HepG2 (cell line): ENCODE results near the gene TIMP3. TPM values are rescaled to one million over a fixed set of nuclear protein-coding genes. Genes with fewer than 3 reads are reported as not detected.
"Not testable (repeated sequence)": the region's sequence is repeated elsewhere in the genome, so short reads cannot be mapped to it uniquely, and the experiment has no call there.

Source experiments
- ATAC-seq: fragments of 200-7000 bp; cut with Tn5 transposase; 3 replicates; pipeline ENCODE4 v1.9.1; 2020; ENCODE audit warnings: mild to moderate bottlenecking, moderate library complexity
- BruUV-seq: library from RNA; stranded (reverse); fragments of 400-500 nt; replicated peaks from 2 replicates; lab custom pipeline; 2021; lab: Mats Ljungman, UMichigan
- CTCF ChIA-PET: fragments of 300-600 bp; formaldehyde crosslinking; extraction: SDS; loops from one replicate; lab custom pipeline; 2021; ENCODE audit warnings: low total read pairs, inconsistent platforms, low intra/inter-chr PET ratio; lab: Yijun Ruan, JAX
- POLR2A ChIA-PET: fragments of 350-600 bp; sonication (Branson Sonifier 250); formaldehyde crosslinking; loops from one replicate; lab custom pipeline; 2020; ENCODE audit warnings: antibody characterized with exemption, inconsistent platforms; lab: Yijun Ruan, JAX
- DNase-seq: peaks from one replicate; pipeline ENCODE4 v3.0.0-alpha.2; 2015; ENCODE audit warnings: low spot score
- FAIRE-seq: peaks from 3 replicates; lab custom pipeline; 2011; peaks lifted over from hg19 to GRCh38; lab: Jason Lieb, UNC
- H2AFZ ChIP-seq: one replicate; pipeline ENCODE4 v1.6.1; 2011; ENCODE audit warnings: low read length, inconsistent platforms
- H3K27ac ChIP-seq: fragments of 300-600 bp; 3 replicates; pipeline ENCODE4 v1.8.0; 2011; ENCODE audit warnings: mixed run types, mild to moderate bottlenecking, mixed read lengths, low read length, inconsistent platforms; ENCODE audit not compliant: insufficient read depth; ENCODE audit errors: extremely low read length
- H3K27me3 ChIP-seq, 2 experiments: fragments of 200-600 bp in 1 of 2; 2 replicates in 1 of 2; 3 replicates in 1 of 2; pipeline versions ENCODE4 v1.6.0 to v1.8.0; 2011; ENCODE audit warnings: low read length in 2 of 2, mild to moderate bottlenecking in 2 of 2, moderate library complexity in 2 of 2, inconsistent platforms in 1 of 2; ENCODE audit not compliant: insufficient read depth in 2 of 2, control insufficient read depth in 1 of 2
- H3K36me3 ChIP-seq, 2 experiments: fragments of 200-600 bp in 1 of 2; replicated peaks in 1 of 2; 2 replicates in 1 of 2; 3 replicates in 1 of 2; pipeline versions ENCODE4 v1.5.1 to v1.8.0; 2011; ENCODE audit warnings: low read length in 2 of 2, inconsistent platforms in 1 of 2; ENCODE audit not compliant: insufficient read depth in 2 of 2, control insufficient read depth in 1 of 2
- H3K4me1 ChIP-seq: 2 replicates; pipeline ENCODE4 v1.5.1; 2012; ENCODE audit warnings: low read length, inconsistent platforms; ENCODE audit not compliant: insufficient read depth
- H3K4me2 ChIP-seq: 2 replicates; pipeline ENCODE4 v1.6.0; 2011; ENCODE audit warnings: low read depth, low read length, inconsistent platforms
- H3K4me3 ChIP-seq, 3 experiments: fragments of 200-600 bp in 1 of 3; sonication (generic), shearing (Covaris generic) in 1 of 3; replicated peaks in 1 of 3; 2 replicates each; pipeline ENCODE4 v1.5.1; 2011 to 2016; ENCODE audit warnings: low read length in 3 of 3, inconsistent platforms in 2 of 3, low read depth in 2 of 3, mild to moderate bottlenecking in 2 of 3, control low read depth in 1 of 3, mixed read lengths in 1 of 3; ENCODE audit not compliant: insufficient read depth in 1 of 3
- H3K79me2 ChIP-seq: one replicate; pipeline ENCODE4 v1.6.1; 2011; ENCODE audit warnings: low read length, inconsistent platforms; ENCODE audit not compliant: insufficient read depth
- H3K9ac ChIP-seq: 2 replicates; pipeline ENCODE4 v1.6.0; 2011; ENCODE audit warnings: mild to moderate bottlenecking, low read depth, low read length, inconsistent platforms; ENCODE audit not compliant: insufficient read depth
- H3K9me3 ChIP-seq: 2 replicates; pipeline ENCODE4 v1.5.1; 2012; ENCODE audit warnings: mild to moderate bottlenecking, low read length
- H4K20me1 ChIP-seq: 2 replicates; pipeline ENCODE4 v1.6.0; 2011; ENCODE audit warnings: inconsistent platforms, mild to moderate bottlenecking, low read length, moderate library complexity; ENCODE audit not compliant: insufficient read depth
- CENPT ChIP-seq: sonication (generic); formaldehyde crosslinking; IDR thresholded peaks from 2 replicates; pipeline ENCODE4 v1.8.0; 2022; ENCODE audit warnings: low read depth, mild to moderate bottlenecking, moderate library complexity, missing genetic modification reagents
- GPN1 ChIP-seq: sonication (generic); formaldehyde crosslinking; IDR thresholded peaks from 2 replicates; pipeline ENCODE4 v1.5.1; 2020; ENCODE audit warnings: missing genetic modification reagents, borderline replicate concordance
- MAF1 ChIP-seq: sonication (generic); formaldehyde crosslinking; IDR thresholded peaks from 2 replicates; pipeline ENCODE4 v1.5.0; 2020; ENCODE audit warnings: missing genetic modification reagents, borderline replicate concordance
- RARA ChIP-seq: IDR thresholded peaks from 2 replicates; pipeline ENCODE4 v1.6.1; 2016; ENCODE audit warnings: missing genetic modification reagents, missing compliant biosample characterization
- TFE3 ChIP-seq: IDR thresholded peaks from 2 replicates; pipeline ENCODE4 v1.6.1; 2016
- ZFP37 ChIP-seq: sonication (generic); formaldehyde crosslinking; IDR thresholded peaks from 2 replicates; pipeline ENCODE4 v1.4.0; 2020; ENCODE audit warnings: missing genetic modification reagents, borderline replicate concordance
- ZNF138 ChIP-seq: sonication (generic); formaldehyde crosslinking; IDR thresholded peaks from 2 replicates; pipeline ENCODE4 v1.5.0; 2020; ENCODE audit warnings: mild to moderate bottlenecking, low read depth, missing genetic modification reagents
- ZNF441 ChIP-seq: sonication (generic); formaldehyde crosslinking; IDR thresholded peaks from 2 replicates; pipeline ENCODE4 v1.7.0; 2021; ENCODE audit warnings: missing genetic modification reagents, borderline replicate concordance
- ZNF512B ChIP-seq: sonication (generic); formaldehyde crosslinking; IDR thresholded peaks from 2 replicates; pipeline ENCODE4 v1.5.1; 2020; ENCODE audit warnings: missing genetic modification reagents, mild to moderate bottlenecking, borderline replicate concordance
- ZNF670 ChIP-seq: sonication (generic); formaldehyde crosslinking; IDR thresholded peaks from 2 replicates; pipeline ENCODE4 v1.8.0; 2022; ENCODE audit warnings: mild to moderate bottlenecking, missing genetic modification reagents, borderline replicate concordance
- ZNF703 ChIP-seq: sonication (generic); formaldehyde crosslinking; IDR thresholded peaks from 2 replicates; pipeline ENCODE4 v1.5.1; 2020; ENCODE audit warnings: missing genetic modification reagents, mild to moderate bottlenecking, moderate library complexity, borderline replicate concordance
- WGBS: methylation state at CpG from one replicate; pipeline ENCODE4 v1.1.6; 2017; ENCODE audit warnings: low lambda C conversion rate; 5-methylcytosine and 5-hydroxymethylcytosine counted together
- in situ Hi-C: cut with HindIII; loops from 2 replicates; pipeline ENCODE4 v1.10.0; 2017; ENCODE audit warnings: low pct_unique_long_range_greater_than_20kb; ENCODE audit not compliant: extremely low pct_ligation_motif_present
- intact Hi-C: fragments of 100-400 bp; cut with micrococcal nuclease; formaldehyde crosslinking; loops from one replicate; pipeline ENCODE4 v1.10.0; 2022; ENCODE audit not compliant: unreplicated experiment
- polyA plus RNA-seq, 8 experiments: library from polyadenylated mRNA; depleted of rRNA in 3 of 8; stranded (reverse) in 7 of 8; unstranded in 1 of 8; fragments of >200 nt; fragmentation: Illumina TruSeq in 4 of 8; extraction: Trizol in 4 of 8; gene quantifications; 2 replicates each; pipeline versions ENCODE4 v1.2.1 to v1.2.3, GENCODE V29; 2011 to 2016; ENCODE audit warnings: low read depth in 4 of 8, missing spikeins in 1 of 8, mixed read lengths in 1 of 8; ENCODE audit not compliant: insufficient read depth in 1 of 8
- total RNA-seq, 5 experiments: library from RNA; depleted of rRNA; stranded (reverse); fragments of >200 nt; fragmentation: Illumina TruSeq; extraction: Trizol; gene quantifications; 2 replicates each; pipeline ENCODE4 v1.2.3, GENCODE V29; 2016; ENCODE audit warnings: low read depth in 1 of 5

The TIMP3 gene
- total and polyA plus RNA-seq, 2 of the 13 experiments (the other 11 are each of a cell fraction or from before 2014, with no cell fraction given): 57.3 to 86.6 TPM

- no peak for TF ChIP-seq ZNF441 (CRISPR knock-in tag)
- no peak for TF ChIP-seq CENPT (CRISPR knock-in tag)
Measured at GRCh38 chr22:32870474-32870873, 69.0 kb downstream of the TIMP3 start (continued).

- H3K36me3 ChIP-seq, H3K4me1 ChIP-seq, in situ Hi-C loops, FAIRE-seq, H3K4me3 ChIP-seq, DNase-seq, H3K4me2 ChIP-seq, H2AFZ ChIP-seq, H3K27ac ChIP-seq, ATAC-seq, H3K79me2 ChIP-seq, intact Hi-C loops, H3K27me3 ChIP-seq, CTCF ChIA-PET, H4K20me1 ChIP-seq, H3K9me3 ChIP-seq, BruUV-seq, H3K9ac ChIP-seq, POLR2A ChIA-PET: not testable (repeated sequence)
- whole genome bisulfite sequencing: 87% methylated on average over 5 of the region's 5 CpGs
Measured at GRCh38 chr22:32873604-32874003, 72.1 kb downstream of the TIMP3 start.

- Histone ChIP-seq H3K36me3 (no peaks in the 10 kb centered on the region), H4K20me1 (no peaks in the 10 kb centered on the region), H3K4me1 (no peaks in the 10 kb centered on the region), H3K9ac (no peak overlapping the region), H3K27me3 (no peaks in the 10 kb centered on the region), H3K79me2 (no peaks in the 10 kb centered on the region), H3K27ac (no peak overlapping the region), H3K4me3 (no peak overlapping the region), H3K4me2 (no peak overlapping the region), H2AFZ (no peak overlapping the region), H3K9me3 (no peaks in the 10 kb centered on the region)
- ATAC-seq (no peak), FAIRE-seq (no peak), DNase-seq (no peak)
- ChIA-PET CTCF (no interaction called here), POLR2A (no interaction called here)
- intact Hi-C loops (no loop called here), in situ Hi-C loops (no loop called here)
- over 99% methylated on average over 4 of the region's 4 CpGs for WGBS
- TF ChIP-seq ZNF512B (CRISPR knock-in tag) (no peak), TFE3 (CRISPR knock-in tag) (no peak), RARA (CRISPR knock-in tag) (no peak), ZNF670 (CRISPR knock-in tag) (no peak), ZNF138 (CRISPR knock-in tag) (no peak), MAF1 (no peak), ZFP37 (CRISPR knock-in tag) (no peak), GPN1 (CRISPR knock-in tag) (no peak), ZNF703 (no peak)
- no TSS peak for BruUV-seq
Measured at GRCh38 chr22:32874385-32874784, 72.9 kb downstream of the TIMP3 start.
